ENCODE measurements around the gene LCOR. TPM values are rescaled to one million over a fixed set of nuclear protein-coding genes. Genes with fewer than 3 reads are reported as not detected.

Gene LCOR
- total RNA-seq, 3 donors from 2014 or later (not counting 1 experiment from before 2014, with no cell fraction given) = 68.5 to 92.4 (median 87.7) TPM

DNA sequence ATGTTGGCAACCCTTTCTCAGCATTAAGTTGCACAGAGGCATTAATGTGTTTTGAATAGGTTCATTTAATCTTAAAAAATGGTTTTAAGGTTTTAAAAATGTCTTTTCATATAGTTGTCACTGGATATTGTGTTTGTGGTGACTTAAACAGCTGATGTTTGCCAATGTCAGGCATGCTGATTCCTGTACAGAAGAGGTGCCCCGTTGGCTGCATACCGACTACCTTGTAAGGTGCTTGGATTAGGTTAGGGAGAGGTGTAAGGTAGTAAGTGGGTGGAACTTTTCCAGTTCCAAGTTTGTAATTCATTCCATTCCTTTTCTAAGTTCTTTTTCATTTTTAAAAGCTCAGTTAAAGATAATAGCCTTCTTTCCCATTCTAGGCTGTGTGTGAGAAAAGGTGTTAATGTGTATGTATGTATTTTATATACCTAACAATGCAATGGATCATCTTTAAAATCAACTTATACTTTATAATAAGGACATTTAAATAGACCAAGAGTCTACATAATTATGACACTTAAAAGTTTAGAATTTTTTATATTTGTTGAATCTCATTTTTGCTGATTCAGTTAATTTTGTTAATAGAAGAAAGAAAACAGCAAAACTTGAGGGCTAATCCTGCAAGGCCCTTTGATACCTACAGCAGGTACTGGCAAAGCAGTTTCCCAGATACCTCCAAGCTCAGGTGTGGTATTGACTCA is 155.2 kb downstream of the LCOR start:
- WGBS (ENCODE audit: insufficient coverage) = 88% methylated on average over 2 of the region's 2 CpGs
- H3K27me3 Mint-ChIP-seq (ENCODE audit: low read depth in 2 of 2) = no peaks in the 10 kb centered on the region
- Histone ChIP-seq H3K27me3 (ENCODE audit: control insufficient read depth, insufficient read depth, low read length) (no peaks in the 10 kb centered on the region), H3K4me1 (ENCODE audit: control insufficient read depth, insufficient read depth, low read length) (peaks cover 6% of the 10 kb centered on the region), H3K4me3 (ENCODE audit: low read length) (no peak overlapping the region), H3K27ac (ENCODE audit: low read length) (no peak overlapping the region), H3K9me3 (ENCODE audit: control insufficient read depth, insufficient read depth, low read length) (no peaks in the 10 kb centered on the region), H3K36me3 (ENCODE audit: control insufficient read depth, insufficient read depth, low read length) (peaks cover 3% of the 10 kb centered on the region)
- ATAC-seq = no peak
- H3K9me3 Mint-ChIP-seq = no peaks in the 10 kb centered on the region
- peaks cover 9% of the 10 kb centered on the region for H3K36me3 Mint-ChIP-seq
- no peak for DNase-seq
- H3K27ac Mint-ChIP-seq = no peak overlapping the region
- peaks cover 17 to 23% of the 10 kb centered on the region in 2 donors for H3K4me1 Mint-ChIP-seq
- H3K4me3 Mint-ChIP-seq = no peak overlapping the region
- intact Hi-C loops (cut with micrococcal nuclease) = no loop called here
- TF ChIP-seq CTCF (IDR thresholded peaks at IDR 0.05) = no peak

- TF ChIP-seq CTCF (IDR thresholded peaks at IDR 0.05) = no peak
- peaks cover 2% of the 10 kb centered on the region for H3K36me3 ChIP-seq (ENCODE audit: control insufficient read depth, insufficient read depth, low read length)
- Mint-ChIP-seq H3K36me3 (peaks cover 4% of the 10 kb centered on the region), H3K27me3 (ENCODE audit: low read depth in 2 of 2) (no peaks in the 10 kb centered on the region), H3K9me3 (no peaks in the 10 kb centered on the region), H3K4me3 (no peak overlapping the region), H3K4me1 (peaks cover 17 to 23% of the 10 kb centered on the region in 2 donors), H3K27ac (no peak overlapping the region)
- ATAC-seq (no peak), DNase-seq (no peak)
- H3K4me3 ChIP-seq (ENCODE audit: low read length) = no peak overlapping the region
- H3K27ac ChIP-seq (ENCODE audit: low read length) = no peak overlapping the region
- no peaks in the 10 kb centered on the region for H3K27me3 ChIP-seq (ENCODE audit: control insufficient read depth, insufficient read depth, low read length)
- peaks cover 6% of the 10 kb centered on the region for H3K4me1 ChIP-seq (ENCODE audit: control insufficient read depth, insufficient read depth, low read length)
- 97% methylated on average over 3 of the region's 3 CpGs for WGBS (ENCODE audit: insufficient coverage)
- no peaks in the 10 kb centered on the region for H3K9me3 ChIP-seq (ENCODE audit: control insufficient read depth, insufficient read depth, low read length)
- intact Hi-C loops (cut with micrococcal nuclease) = no loop called here
These were observed 155.7 kb downstream of the LCOR start for GRCh38 chr10:96987842-96988175.

- no peaks in the 10 kb centered on the region for H3K36me3 Mint-ChIP-seq
- no peaks in the 10 kb centered on the region for H3K9me3 Mint-ChIP-seq
- 86% methylated on average over 4 of the region's 4 CpGs for WGBS (ENCODE audit: insufficient coverage)
- Histone ChIP-seq H3K36me3 (ENCODE audit: control insufficient read depth, insufficient read depth, low read length) (no peaks in the 10 kb centered on the region), H3K27me3 (ENCODE audit: control insufficient read depth, insufficient read depth, low read length) (no peaks in the 10 kb centered on the region), H3K9me3 (ENCODE audit: control insufficient read depth, insufficient read depth, low read length) (no peaks in the 10 kb centered on the region), H3K4me1 (ENCODE audit: control insufficient read depth, insufficient read depth, low read length) (peaks cover 6% of the 10 kb centered on the region), H3K27ac (ENCODE audit: low read length) (no peak overlapping the region), H3K4me3 (ENCODE audit: low read length) (no peak overlapping the region)
- intact Hi-C loops (cut with micrococcal nuclease) = no loop called here
- no peak overlapping the region for H3K4me3 Mint-ChIP-seq
- H3K4me1 Mint-ChIP-seq = peaks cover 17 to 22% of the 10 kb centered on the region in 2 donors
- no peak for TF ChIP-seq CTCF (IDR thresholded peaks at IDR 0.05)
- DNase-seq (no peak), ATAC-seq (no peak)
- no peaks in the 10 kb centered on the region for H3K27me3 Mint-ChIP-seq (ENCODE audit: low read depth in 2 of 2)
- no peak overlapping the region for H3K27ac Mint-ChIP-seq
These were observed 156.3 kb downstream of the LCOR start for GRCh38 chr10:96988426-96988825.

GRCh38 chr10:96991313-96991841 is 159.3 kb downstream of the LCOR start:
- Mint-ChIP-seq H3K27ac (no peak overlapping the region), H3K4me3 (no peak overlapping the region), H3K36me3 (no peaks in the 10 kb centered on the region), H3K4me1 (no peaks in the 10 kb centered on the region), H3K9me3 (no peaks in the 10 kb centered on the region), H3K27me3 (ENCODE audit: low read depth in 2 of 2) (no peaks in the 10 kb centered on the region)
- H3K4me1 ChIP-seq (ENCODE audit: control insufficient read depth, insufficient read depth, low read length) = no peaks in the 10 kb centered on the region
- TF ChIP-seq CTCF (IDR thresholded peaks at IDR 0.05) = no peak
- no peak overlapping the region for H3K27ac ChIP-seq (ENCODE audit: low read length)
- H3K36me3 ChIP-seq (ENCODE audit: control insufficient read depth, insufficient read depth, low read length) = no peaks in the 10 kb centered on the region
- H3K9me3 ChIP-seq (ENCODE audit: control insufficient read depth, insufficient read depth, low read length) = no peaks in the 10 kb centered on the region
- DNase-seq (no peak), ATAC-seq (no peak)
- H3K4me3 ChIP-seq (ENCODE audit: low read length) = no peak overlapping the region
- intact Hi-C loops (cut with micrococcal nuclease) = no loop called here
- 83% methylated on average over 7 of the region's 7 CpGs for WGBS (ENCODE audit: insufficient coverage)
- no peaks in the 10 kb centered on the region for H3K27me3 ChIP-seq (ENCODE audit: control insufficient read depth, insufficient read depth, low read length)

Measured in natural killer cell (primary cell).